ENCODE results near the gene DNAH11.
"Not testable (repeated sequence)": the region's sequence is repeated elsewhere in the genome, so short reads cannot be mapped to it uniquely, and the experiment has no call there.

Gene DNAH11

DNA sequence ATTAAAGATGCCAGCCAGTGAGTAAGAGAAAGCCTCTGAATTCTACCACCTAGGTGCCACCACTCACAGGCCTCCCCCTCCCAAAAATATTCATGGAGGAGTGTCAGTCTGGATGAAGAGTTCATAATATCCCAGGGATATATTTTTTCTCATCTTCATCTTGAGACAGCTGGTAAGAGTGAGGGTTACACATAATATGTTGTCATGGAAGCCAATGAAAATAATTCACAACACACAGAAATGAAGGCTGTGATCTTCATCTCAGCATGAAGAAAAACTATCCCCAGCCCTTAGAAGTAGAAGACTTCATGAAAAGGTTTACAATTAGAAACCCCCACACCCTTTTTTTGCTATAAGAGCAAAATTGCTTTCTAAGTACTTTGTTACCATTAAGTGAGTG is 175.6 kb downstream of the DNAH11 start:
- no peaks in the 10 kb centered on the region for H3K27me3 Mint-ChIP-seq (ENCODE audit: low read depth)
- H3K27ac Mint-ChIP-seq, result no peak overlapping the region
- TF ChIP-seq, protein P1, sequence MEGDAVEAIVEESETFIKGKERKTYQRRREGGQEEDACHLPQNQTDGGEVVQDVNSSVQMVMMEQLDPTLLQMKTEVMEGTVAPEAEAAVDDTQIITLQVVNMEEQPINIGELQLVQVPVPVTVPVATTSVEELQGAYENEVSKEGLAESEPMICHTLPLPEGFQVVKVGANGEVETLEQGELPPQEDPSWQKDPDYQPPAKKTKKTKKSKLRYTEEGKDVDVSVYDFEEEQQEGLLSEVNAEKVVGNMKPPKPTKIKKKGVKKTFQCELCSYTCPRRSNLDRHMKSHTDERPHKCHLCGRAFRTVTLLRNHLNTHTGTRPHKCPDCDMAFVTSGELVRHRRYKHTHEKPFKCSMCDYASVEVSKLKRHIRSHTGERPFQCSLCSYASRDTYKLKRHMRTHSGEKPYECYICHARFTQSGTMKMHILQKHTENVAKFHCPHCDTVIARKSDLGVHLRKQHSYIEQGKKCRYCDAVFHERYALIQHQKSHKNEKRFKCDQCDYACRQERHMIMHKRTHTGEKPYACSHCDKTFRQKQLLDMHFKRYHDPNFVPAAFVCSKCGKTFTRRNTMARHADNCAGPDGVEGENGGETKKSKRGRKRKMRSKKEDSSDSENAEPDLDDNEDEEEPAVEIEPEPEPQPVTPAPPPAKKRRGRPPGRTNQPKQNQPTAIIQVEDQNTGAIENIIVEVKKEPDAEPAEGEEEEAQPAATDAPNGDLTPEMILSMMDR (IDR thresholded peaks at IDR 0.05; ENCODE audit: unreplicated experiment in 3 of 3), result no peak
- no peaks in the 10 kb centered on the region for H3K36me3 Mint-ChIP-seq (ENCODE audit: low read depth)
- no peaks in the 10 kb centered on the region for H3K4me1 Mint-ChIP-seq
- H3K9me3 Mint-ChIP-seq, result no peaks in the 10 kb centered on the region
- no peak overlapping the region for H3K4me3 Mint-ChIP-seq

DNA sequence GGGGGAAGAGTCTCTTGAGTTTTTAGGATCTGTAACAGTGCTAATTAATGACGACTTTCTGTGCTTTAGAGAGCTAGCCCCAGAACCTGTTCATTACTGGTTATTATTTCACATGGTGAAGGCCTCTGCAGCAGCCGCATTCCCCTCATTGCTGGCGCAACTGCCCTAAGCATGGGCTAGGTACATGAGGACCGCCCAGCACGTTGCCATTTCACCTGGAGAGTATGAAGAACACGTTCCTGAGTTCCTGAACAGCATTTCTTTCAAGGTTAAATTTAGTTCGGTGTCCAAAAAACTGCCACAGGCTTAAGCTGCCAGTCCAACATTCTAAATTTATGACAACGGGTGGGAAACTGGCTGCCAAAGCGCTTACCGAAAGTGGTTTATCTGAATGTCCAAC is 177.0 kb downstream of the DNAH11 start:
- Mint-ChIP-seq H3K4me3 (no peak overlapping the region), H3K36me3 (ENCODE audit: low read depth) (no peaks in the 10 kb centered on the region), H3K27me3 (ENCODE audit: low read depth) (no peaks in the 10 kb centered on the region), H3K27ac (no peak overlapping the region), H3K4me1 (no peaks in the 10 kb centered on the region), H3K9me3 (no peaks in the 10 kb centered on the region)
- TF ChIP-seq, protein P1 (IDR thresholded peaks at IDR 0.05; ENCODE audit: unreplicated experiment in 3 of 3), result no peak

DNA sequence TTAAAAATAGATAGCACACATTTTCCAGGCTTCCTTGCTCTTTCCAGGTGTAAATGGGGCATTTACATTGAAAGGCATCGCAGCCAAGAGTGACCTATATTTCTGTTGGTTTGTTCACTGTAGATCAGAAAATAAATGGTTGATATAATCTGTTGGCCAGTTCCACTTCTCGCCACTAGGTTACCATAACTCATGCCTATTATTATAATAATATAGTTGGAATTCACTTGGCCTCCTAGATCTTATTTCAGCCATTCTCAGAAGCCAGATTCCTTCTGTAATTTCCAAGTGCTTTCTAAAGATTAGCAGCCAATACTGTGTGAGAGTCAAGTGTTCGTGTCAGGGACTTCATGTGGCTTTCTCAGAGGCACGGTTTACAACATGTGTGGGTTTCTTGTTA is 179.5 kb downstream of the DNAH11 start:
- no peak overlapping the region for H3K27ac Mint-ChIP-seq
- TF ChIP-seq, protein P1 (IDR thresholded peaks at IDR 0.05; ENCODE audit: unreplicated experiment in 3 of 3), result no peak

DNA sequence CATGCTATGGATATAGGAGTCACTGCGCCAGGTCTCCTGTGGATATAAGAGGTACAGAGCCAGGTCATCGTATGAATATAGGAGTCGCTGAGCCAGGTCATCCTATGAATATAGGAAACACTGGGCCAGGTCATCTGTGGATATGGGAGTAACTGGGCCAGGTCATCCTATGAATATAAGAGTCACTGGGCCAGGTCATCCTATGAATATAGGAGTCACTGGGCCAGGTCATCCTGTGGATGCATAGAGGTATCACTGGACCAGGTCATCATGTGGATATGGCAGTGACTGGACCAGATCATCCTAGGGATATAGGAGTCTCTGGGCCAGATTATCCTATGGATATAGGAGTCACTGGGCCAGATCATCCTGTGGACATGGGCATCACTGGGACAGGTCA is 181.7 kb downstream of the DNAH11 start:
- no peaks in the 10 kb centered on the region for H3K9me3 Mint-ChIP-seq
- H3K4me1 Mint-ChIP-seq, result no peaks in the 10 kb centered on the region
- H3K36me3 Mint-ChIP-seq (ENCODE audit: low read depth), result no peaks in the 10 kb centered on the region
- TF ChIP-seq, protein P1 (IDR thresholded peaks at IDR 0.05; ENCODE audit: unreplicated experiment in 3 of 3), result no peak
- no peak overlapping the region for H3K4me3 Mint-ChIP-seq
- H3K27ac Mint-ChIP-seq, result no peak overlapping the region
- H3K27me3 Mint-ChIP-seq (ENCODE audit: low read depth), result no peaks in the 10 kb centered on the region

More for the DNA sequence above, 179.5 kb downstream of the DNAH11 start:
- Mint-ChIP-seq H3K9me3 (no peaks in the 10 kb centered on the region), H3K4me3 (no peak overlapping the region), H3K4me1 (no peaks in the 10 kb centered on the region), H3K36me3 (ENCODE audit: low read depth) (no peaks in the 10 kb centered on the region), H3K27me3 (ENCODE audit: low read depth) (no peaks in the 10 kb centered on the region)

DNA sequence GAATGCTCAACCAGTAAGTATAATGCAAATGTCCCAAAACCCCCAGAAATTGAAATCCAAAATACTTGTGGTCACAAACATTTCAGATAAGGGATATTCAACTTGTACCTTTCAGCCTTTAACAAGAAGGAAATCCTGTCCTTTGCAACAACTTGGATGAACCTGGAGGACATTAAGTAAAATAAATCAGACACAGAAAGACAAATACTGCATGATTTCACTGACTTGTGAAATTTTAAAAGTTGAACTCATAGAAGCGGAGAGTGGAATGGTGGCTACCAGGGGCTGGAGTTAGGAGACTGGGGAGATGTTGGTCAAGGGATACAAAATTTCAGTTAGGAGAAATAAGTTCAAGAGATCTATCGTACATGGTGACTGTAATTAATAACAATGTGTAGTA is 187.6 kb downstream of the DNAH11 start:
- TF ChIP-seq, protein P1 (IDR thresholded peaks at IDR 0.05; ENCODE audit: unreplicated experiment in 3 of 3), result no peak
- Mint-ChIP-seq H3K4me3 (no peak overlapping the region), H3K9me3 (no peaks in the 10 kb centered on the region), H3K27ac (no peak overlapping the region), H3K4me1 (no peaks in the 10 kb centered on the region), H3K27me3 (ENCODE audit: low read depth) (no peaks in the 10 kb centered on the region), H3K36me3 (ENCODE audit: low read depth) (no peaks in the 10 kb centered on the region)

DNA sequence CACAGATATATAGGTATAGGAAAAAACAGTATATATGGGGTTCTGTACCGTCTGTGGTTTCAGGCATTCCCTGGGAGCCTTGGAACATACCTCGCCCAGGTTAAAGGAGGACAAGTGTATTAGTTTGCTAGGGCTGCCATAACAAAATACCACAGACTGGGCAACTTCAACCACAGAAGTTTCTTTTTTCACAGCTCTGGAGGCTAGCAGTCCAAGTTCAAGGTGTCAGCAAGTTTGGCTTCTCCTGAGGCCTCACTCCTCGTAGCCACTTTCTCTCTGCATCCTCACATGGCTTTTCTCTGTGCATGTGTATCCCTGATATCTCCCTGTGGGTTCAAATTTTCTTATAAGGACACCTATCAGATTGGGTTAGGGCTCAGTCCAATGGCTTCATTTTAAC is 189.1 kb downstream of the DNAH11 start:
- H3K9me3 Mint-ChIP-seq, result no peaks in the 10 kb centered on the region
- no peak overlapping the region for H3K27ac Mint-ChIP-seq
- H3K4me3 Mint-ChIP-seq, result no peak overlapping the region
- H3K36me3 Mint-ChIP-seq (ENCODE audit: low read depth), result no peaks in the 10 kb centered on the region
- no peaks in the 10 kb centered on the region for H3K4me1 Mint-ChIP-seq
- H3K27me3 Mint-ChIP-seq (ENCODE audit: low read depth), result no peaks in the 10 kb centered on the region
- TF ChIP-seq, protein P1 (IDR thresholded peaks at IDR 0.05; ENCODE audit: unreplicated experiment in 3 of 3), result no peak

DNA sequence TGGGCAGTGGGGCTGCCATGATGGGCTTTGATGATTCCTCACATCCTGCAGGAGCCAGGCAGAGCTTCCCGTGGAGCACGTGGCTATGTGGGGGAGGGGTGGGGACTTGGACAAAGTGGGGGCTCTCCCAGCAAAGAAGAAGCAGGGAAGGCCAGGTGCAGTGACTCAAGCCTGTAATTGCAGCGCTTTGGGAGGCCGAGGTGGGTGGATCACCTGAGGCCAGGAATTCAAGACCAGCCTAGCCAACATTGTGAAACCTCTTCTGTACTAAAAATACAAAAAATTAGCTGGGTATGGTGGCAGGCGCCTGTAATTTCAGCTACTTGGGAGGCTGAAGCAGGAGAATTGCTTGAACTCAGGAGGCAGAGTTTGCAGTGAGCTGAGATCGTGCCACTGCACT is 190.1 kb downstream of the DNAH11 start:
- H3K27me3 Mint-ChIP-seq (ENCODE audit: low read depth); H3K4me1 Mint-ChIP-seq; H3K9me3 Mint-ChIP-seq; H3K4me3 Mint-ChIP-seq; H3K36me3 Mint-ChIP-seq (ENCODE audit: low read depth); H3K27ac Mint-ChIP-seq: not testable (repeated sequence)

All from nephron (organoid).